Measurements from ENCODE around the gene EXOC4.

Gene EXOC4

DNA sequence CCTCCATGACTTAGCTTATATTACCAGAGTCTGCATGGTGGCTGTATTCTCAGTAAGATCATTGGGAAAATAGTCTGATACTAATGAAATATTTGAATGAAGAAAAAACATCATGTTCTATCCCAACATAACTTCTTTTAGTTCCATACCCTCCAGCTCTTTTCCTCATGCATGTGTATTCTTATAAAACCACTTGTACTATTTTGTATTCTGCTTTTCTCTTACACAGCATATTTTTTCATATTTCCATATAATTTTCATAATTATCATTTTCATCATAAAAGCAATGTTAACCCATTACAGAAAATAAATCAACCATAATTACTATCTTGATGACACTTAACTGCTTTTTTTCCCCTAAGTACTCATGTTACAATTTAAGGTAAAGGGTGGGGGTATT is 503.0 kb downstream of the EXOC4 start:
- Histone ChIP-seq H3K27me3 (ENCODE audit: insufficient read depth, insufficient read length) (no peaks in the 10 kb centered on the region), H3K4me3 (ENCODE audit: insufficient read length, low read depth) (no peak overlapping the region), H3K4me1 (ENCODE audit: insufficient read depth, insufficient read length) (no peaks in the 10 kb centered on the region), H3K9me3 (ENCODE audit: insufficient read depth, low read length) (no peaks in the 10 kb centered on the region), H3K36me3 (ENCODE audit: insufficient read depth, insufficient read length, low read length) (no peaks in the 10 kb centered on the region), H3K9ac (ENCODE audit: insufficient read length, low read depth) (no peak overlapping the region)
- no peak for DNase-seq (ENCODE audit: low read depth, low spot score)
- TF ChIP-seq ZNF274 (IDR thresholded peaks at IDR 0.05; ENCODE audit: low read depth, low read length): no peak
- TF ChIP-seq YY1 (IDR thresholded peaks at IDR 0.05; ENCODE audit: insufficient read depth, insufficient read length): no peak
- TF ChIP-seq SUZ12 (IDR thresholded peaks at IDR 0.05; ENCODE audit: extremely low read depth, insufficient read depth, insufficient read length): no peak

DNA sequence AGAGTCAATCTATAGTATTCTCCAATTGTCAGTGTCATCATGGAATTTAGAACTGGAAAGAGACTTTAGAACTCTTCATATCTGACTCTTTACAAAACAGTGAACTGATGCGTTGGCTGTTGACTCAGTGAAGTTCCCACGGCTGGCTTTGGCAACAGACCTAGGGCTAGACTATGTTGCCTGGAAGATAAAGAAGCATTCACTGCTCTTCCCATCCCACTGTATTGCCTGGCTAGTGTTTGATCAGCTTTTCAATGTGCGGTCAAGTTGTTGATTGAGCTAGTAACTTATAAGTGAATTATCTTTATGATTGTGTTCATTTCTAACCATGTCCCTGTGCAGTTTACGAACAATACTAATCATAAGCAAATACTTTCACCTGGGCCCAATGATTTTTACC is 508.6 kb downstream of the EXOC4 start:
- Histone ChIP-seq H3K36me3 (ENCODE audit: insufficient read depth, insufficient read length, low read length) (no peaks in the 10 kb centered on the region), H3K27me3 (ENCODE audit: insufficient read depth, insufficient read length) (no peaks in the 10 kb centered on the region), H3K4me1 (ENCODE audit: insufficient read depth, insufficient read length) (no peaks in the 10 kb centered on the region), H3K9ac (ENCODE audit: insufficient read length, low read depth) (no peak overlapping the region), H3K4me3 (ENCODE audit: insufficient read length, low read depth) (no peak overlapping the region), H3K9me3 (ENCODE audit: insufficient read depth, low read length) (no peaks in the 10 kb centered on the region)
- TF ChIP-seq YY1 (IDR thresholded peaks at IDR 0.05; ENCODE audit: insufficient read depth, insufficient read length) (no peak), SUZ12 (IDR thresholded peaks at IDR 0.05; ENCODE audit: extremely low read depth, insufficient read depth, insufficient read length) (no peak), ZNF274 (IDR thresholded peaks at IDR 0.05; ENCODE audit: low read depth, low read length) (no peak)
- no peak for DNase-seq (ENCODE audit: low read depth, low spot score)

DNA sequence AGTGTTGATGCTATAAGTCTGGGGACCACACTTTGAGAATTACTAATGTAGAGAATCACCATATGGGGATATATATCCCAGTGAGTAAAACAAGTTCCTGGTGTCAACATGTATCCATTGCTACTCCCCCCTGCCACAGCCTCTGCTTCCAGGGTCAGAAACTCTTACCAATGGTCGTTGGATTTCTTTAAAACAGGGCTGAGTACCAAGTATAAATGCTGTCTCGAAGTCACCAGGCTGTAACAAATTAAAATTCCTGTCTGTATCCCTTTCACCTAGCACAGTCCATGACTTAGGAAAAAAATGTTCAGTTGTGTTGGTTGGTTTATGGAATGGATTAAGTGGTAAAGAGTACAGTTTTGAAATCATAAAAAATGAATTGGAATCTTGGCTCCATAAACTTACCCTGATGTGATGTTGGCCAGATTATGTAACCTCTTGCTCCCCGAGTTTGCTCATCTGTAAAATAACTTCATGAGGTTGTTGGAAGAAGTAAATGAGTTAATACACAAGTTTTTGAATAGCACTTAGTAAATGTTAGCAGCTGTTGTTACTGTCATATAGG is 510.3 kb downstream of the EXOC4 start:
- Histone ChIP-seq H3K27me3 (ENCODE audit: insufficient read depth, insufficient read length) (no peaks in the 10 kb centered on the region), H3K4me1 (ENCODE audit: insufficient read depth, insufficient read length) (no peaks in the 10 kb centered on the region), H3K4me3 (ENCODE audit: insufficient read length, low read depth) (no peak overlapping the region), H3K9ac (ENCODE audit: insufficient read length, low read depth) (no peak overlapping the region), H3K36me3 (ENCODE audit: insufficient read depth, insufficient read length, low read length) (no peaks in the 10 kb centered on the region), H3K9me3 (ENCODE audit: insufficient read depth, low read length) (no peaks in the 10 kb centered on the region)
- TF ChIP-seq ZNF274 (IDR thresholded peaks at IDR 0.05; ENCODE audit: low read depth, low read length) (no peak), SUZ12 (IDR thresholded peaks at IDR 0.05; ENCODE audit: extremely low read depth, insufficient read depth, insufficient read length) (no peak), YY1 (IDR thresholded peaks at IDR 0.05; ENCODE audit: insufficient read depth, insufficient read length) (no peak)
- no peak for DNase-seq (ENCODE audit: low read depth, low spot score)

DNA sequence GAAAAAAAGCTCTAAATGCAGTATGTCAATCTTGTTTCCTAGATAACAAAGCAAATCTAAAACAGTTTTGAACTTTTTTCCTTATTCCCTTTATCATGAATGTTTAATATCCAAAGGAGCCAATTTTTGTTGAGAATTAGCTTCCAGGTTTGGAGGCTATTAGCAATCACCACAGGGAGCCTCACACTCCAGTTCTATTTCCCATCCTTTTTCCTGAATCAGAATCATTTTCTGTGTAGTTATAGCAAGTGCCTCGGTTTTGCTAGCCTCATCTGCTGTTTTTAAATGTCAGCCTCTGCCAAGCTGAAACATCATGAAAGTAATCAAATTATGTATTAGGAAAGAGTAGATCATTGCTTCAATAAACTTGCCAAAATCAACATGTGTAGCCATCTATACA is 516.8 kb downstream of the EXOC4 start:
- DNase-seq (ENCODE audit: low read depth, low spot score): no peak
- Histone ChIP-seq H3K9me3 (ENCODE audit: insufficient read depth, low read length) (no peaks in the 10 kb centered on the region), H3K4me3 (ENCODE audit: insufficient read length, low read depth) (no peak overlapping the region), H3K9ac (ENCODE audit: insufficient read length, low read depth) (no peak overlapping the region), H3K27me3 (ENCODE audit: insufficient read depth, insufficient read length) (no peaks in the 10 kb centered on the region), H3K36me3 (ENCODE audit: insufficient read depth, insufficient read length, low read length) (no peaks in the 10 kb centered on the region), H3K4me1 (ENCODE audit: insufficient read depth, insufficient read length) (no peaks in the 10 kb centered on the region)
- no peak for TF ChIP-seq ZNF274 (IDR thresholded peaks at IDR 0.05; ENCODE audit: low read depth, low read length)
- TF ChIP-seq YY1 (IDR thresholded peaks at IDR 0.05; ENCODE audit: insufficient read depth, insufficient read length): no peak
- TF ChIP-seq SUZ12 (IDR thresholded peaks at IDR 0.05; ENCODE audit: extremely low read depth, insufficient read depth, insufficient read length): no peak

DNA sequence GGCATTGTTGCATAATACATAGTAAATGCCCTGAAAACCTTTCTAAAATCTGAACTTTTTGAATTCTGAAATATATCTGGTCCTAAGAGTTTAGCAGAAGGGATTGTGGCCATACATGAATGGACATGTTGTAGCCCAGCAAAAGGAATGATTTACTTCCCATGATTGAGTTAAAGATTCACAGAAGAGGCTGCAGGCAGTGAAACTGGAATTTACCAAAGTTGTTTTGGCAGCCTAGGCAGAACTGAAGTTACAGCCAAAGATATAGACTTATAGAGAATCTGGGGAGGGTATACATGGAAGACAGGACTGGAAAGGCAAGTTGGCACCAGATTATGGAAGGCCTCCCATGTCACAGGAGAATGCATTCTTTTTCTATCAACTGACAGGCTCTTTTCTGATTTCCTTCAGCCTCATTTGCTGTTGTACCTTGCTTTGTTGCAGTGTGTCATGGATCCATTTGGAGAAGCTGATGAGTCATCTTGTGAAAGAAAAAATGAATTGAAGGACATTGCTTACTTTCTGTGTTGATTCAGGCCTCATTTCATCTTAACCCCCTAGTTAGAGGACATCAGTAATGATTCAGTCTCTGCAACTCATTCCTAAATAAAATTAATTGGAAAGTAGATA is 518.1 kb downstream of the EXOC4 start:
- TF ChIP-seq SUZ12 (IDR thresholded peaks at IDR 0.05; ENCODE audit: extremely low read depth, insufficient read depth, insufficient read length): no peak
- Histone ChIP-seq H3K27me3 (ENCODE audit: insufficient read depth, insufficient read length) (no peaks in the 10 kb centered on the region), H3K36me3 (ENCODE audit: insufficient read depth, insufficient read length, low read length) (no peaks in the 10 kb centered on the region), H3K9ac (ENCODE audit: insufficient read length, low read depth) (no peak overlapping the region), H3K9me3 (ENCODE audit: insufficient read depth, low read length) (no peaks in the 10 kb centered on the region), H3K4me3 (ENCODE audit: insufficient read length, low read depth) (no peak overlapping the region), H3K4me1 (ENCODE audit: insufficient read depth, insufficient read length) (no peaks in the 10 kb centered on the region)
- DNase-seq (ENCODE audit: low read depth, low spot score): no peak

DNA sequence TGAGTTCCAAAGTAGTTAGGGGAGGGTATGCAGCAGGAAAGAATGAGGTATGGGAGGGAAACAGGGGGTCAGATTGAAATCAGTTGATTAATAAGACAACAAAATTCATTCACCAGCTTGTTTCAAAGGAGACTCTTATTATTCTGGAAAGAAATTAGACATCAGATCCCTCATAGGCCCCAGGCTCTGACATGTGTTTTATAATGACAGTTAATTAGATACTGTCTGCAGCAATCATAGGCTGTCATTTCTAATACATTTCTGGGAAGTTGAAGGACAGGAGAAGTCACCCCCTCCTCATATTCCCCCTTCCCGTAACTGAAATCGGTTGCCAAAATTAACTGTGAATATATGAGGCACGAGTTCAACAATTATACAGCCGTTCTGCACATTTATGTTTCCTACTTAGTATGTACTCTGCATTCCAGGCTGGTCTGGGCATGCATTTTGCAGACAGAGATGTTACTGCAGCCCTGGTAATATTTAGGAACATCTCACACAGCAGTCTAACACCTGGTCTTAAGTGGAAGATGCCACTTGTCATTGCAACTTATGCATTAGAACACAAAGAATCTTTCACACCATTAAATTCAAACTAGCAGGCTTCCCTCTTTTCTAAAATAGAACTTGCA is 519.0 kb downstream of the EXOC4 start:
- Histone ChIP-seq H3K9me3 (ENCODE audit: insufficient read depth, low read length) (no peaks in the 10 kb centered on the region), H3K36me3 (ENCODE audit: insufficient read depth, insufficient read length, low read length) (no peaks in the 10 kb centered on the region), H3K4me1 (ENCODE audit: insufficient read depth, insufficient read length) (no peaks in the 10 kb centered on the region), H3K9ac (ENCODE audit: insufficient read length, low read depth) (no peak overlapping the region), H3K4me3 (ENCODE audit: insufficient read length, low read depth) (no peak overlapping the region), H3K27me3 (ENCODE audit: insufficient read depth, insufficient read length) (no peaks in the 10 kb centered on the region)
- DNase-seq (ENCODE audit: low read depth, low spot score): no peak
- TF ChIP-seq ZNF274 (IDR thresholded peaks at IDR 0.05; ENCODE audit: low read depth, low read length): no peak
- TF ChIP-seq YY1 (IDR thresholded peaks at IDR 0.05; ENCODE audit: insufficient read depth, insufficient read length): no peak
- no peak for TF ChIP-seq SUZ12 (IDR thresholded peaks at IDR 0.05; ENCODE audit: extremely low read depth, insufficient read depth, insufficient read length)

DNA sequence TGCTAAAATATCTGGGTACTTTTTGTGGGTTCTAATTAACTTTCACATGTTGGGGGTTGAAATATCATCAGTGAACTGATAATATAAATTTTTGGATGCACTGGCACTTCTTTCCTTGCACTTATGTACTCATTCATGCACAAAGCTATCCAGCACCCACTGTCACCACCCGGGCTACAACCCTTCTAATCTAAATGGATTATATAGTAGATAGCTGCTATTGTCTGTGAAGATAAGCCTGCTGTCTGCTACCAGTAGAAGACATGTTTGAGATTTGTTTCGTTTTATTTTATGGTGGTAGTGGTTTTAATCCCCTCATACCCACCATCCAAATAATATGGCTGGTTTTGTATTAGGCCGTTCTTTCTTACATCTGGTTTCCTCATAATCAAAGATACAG is 520.7 kb downstream of the EXOC4 start:
- no peaks in the 10 kb centered on the region for H3K9me3 ChIP-seq (ENCODE audit: insufficient read depth, low read length)
- no peaks in the 10 kb centered on the region for H3K36me3 ChIP-seq (ENCODE audit: insufficient read depth, insufficient read length, low read length)
- H3K4me1 ChIP-seq (ENCODE audit: insufficient read depth, insufficient read length): no peaks in the 10 kb centered on the region
- H3K4me3 ChIP-seq (ENCODE audit: insufficient read length, low read depth): no peak overlapping the region
- H3K9ac ChIP-seq (ENCODE audit: insufficient read length, low read depth): no peak overlapping the region
- TF ChIP-seq SUZ12 (IDR thresholded peaks at IDR 0.05; ENCODE audit: extremely low read depth, insufficient read depth, insufficient read length): no peak
- no peak for TF ChIP-seq ZNF274 (IDR thresholded peaks at IDR 0.05; ENCODE audit: low read depth, low read length)
- no peak for TF ChIP-seq YY1 (IDR thresholded peaks at IDR 0.05; ENCODE audit: insufficient read depth, insufficient read length)
- no peak for DNase-seq (ENCODE audit: low read depth, low spot score)
- H3K27me3 ChIP-seq (ENCODE audit: insufficient read depth, insufficient read length): no peaks in the 10 kb centered on the region

Measured in NT2/D1 (cell line).